Islet of Langerhans (tissue), 1 donor: Measurements from ENCODE around the gene DNAJB7.
A peak's percentile ranks its signal among the peaks of the same experiment; 100 is the strongest.
"Not testable (repeated sequence)": the region's sequence is repeated elsewhere in the genome, so short reads cannot be mapped to it uniquely, and the experiment has no call there.

Experiments
- FAIRE-seq: peaks from one replicate; lab custom pipeline; 2011; peaks lifted over from hg19 to GRCh38; lab: Jason Lieb, UNC

DNAJB7 gene

GRCh38 chr22:40862013-40862412 lies at the start of gene DNAJB7:
TSS of gene DNAJB7 (minus strand) at chr22:40862113. CDS start at chr22:40861994, 119 bp downstream.
- no peak for FAIRE-seq

- FAIRE-seq = no peak
Measured at GRCh38 chr22:40908895-40909294, 47.0 kb upstream of the DNAJB7 start.

- no peak for FAIRE-seq
Measured at GRCh38 chr22:40904101-40904500, 42.2 kb upstream of the DNAJB7 start.

GRCh38 chr22:40898850-40899357 lies 37.0 kb upstream of the DNAJB7 start:
- FAIRE-seq = peak; percentile 94

GRCh38 chr22:40894417-40894816 lies 32.5 kb upstream of the DNAJB7 start:
- no peak for FAIRE-seq

- FAIRE-seq = no peak
Measured at GRCh38 chr22:40890881-40891280, 29.0 kb upstream of the DNAJB7 start.

GRCh38 chr22:40889116-40889515 lies 27.2 kb upstream of the DNAJB7 start:
- FAIRE-seq = no peak

DNA sequence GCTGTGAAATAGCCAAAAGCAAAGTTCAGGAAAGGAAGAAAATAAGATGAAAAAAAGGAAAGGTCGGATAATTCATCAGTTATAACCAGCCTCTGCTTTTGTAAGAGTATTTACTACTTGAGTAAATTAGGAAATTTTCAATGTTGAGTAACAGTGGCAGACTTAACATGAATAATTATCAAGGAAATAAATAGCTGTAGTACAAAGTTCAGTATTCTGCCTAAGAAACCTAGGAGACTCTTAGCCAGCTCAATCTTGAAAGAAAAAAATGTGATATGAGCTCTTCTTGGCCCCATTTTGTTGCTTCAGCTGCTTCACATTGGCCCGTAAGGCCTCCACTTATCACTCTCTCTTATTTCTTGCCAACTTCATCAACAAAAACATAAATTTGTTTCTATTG lies 17.0 kb upstream of the DNAJB7 start:
- no peak for FAIRE-seq

GRCh38 chr22:40877488-40877887 lies 15.6 kb upstream of the DNAJB7 start:
- no peak for FAIRE-seq

GRCh38 chr22:40876907-40877306 lies 15.0 kb upstream of the DNAJB7 start:
- no peak for FAIRE-seq

- no peak for FAIRE-seq
Measured at GRCh38 chr22:40875111-40875510, 13.2 kb upstream of the DNAJB7 start.

DNA sequence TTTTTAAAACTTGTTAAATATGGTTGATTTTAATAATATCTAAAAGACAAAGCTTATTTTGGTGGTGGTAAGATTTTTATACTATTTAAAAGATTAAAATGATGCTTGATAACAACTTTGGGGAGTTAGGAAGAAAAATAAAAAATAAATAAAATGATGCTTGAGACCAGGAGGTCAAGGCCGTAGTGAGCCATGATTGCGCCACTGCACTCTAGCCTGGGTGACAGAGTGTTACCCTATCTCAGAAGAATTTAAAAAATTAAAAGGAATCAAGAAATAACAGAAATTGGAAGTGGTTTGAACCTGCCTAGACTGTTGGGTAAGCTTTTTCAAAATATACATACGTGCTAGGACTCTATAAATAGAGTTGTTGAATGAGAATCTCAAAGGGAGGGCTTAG lies 12.1 kb upstream of the DNAJB7 start:
- no peak for FAIRE-seq

- not testable (repeated sequence) for FAIRE-seq
Measured at GRCh38 chr22:40868379-40868778, 6.5 kb upstream of the DNAJB7 start.

GRCh38 chr22:40867109-40867508 lies 5.2 kb upstream of the DNAJB7 start:
- no peak for FAIRE-seq

DNA sequence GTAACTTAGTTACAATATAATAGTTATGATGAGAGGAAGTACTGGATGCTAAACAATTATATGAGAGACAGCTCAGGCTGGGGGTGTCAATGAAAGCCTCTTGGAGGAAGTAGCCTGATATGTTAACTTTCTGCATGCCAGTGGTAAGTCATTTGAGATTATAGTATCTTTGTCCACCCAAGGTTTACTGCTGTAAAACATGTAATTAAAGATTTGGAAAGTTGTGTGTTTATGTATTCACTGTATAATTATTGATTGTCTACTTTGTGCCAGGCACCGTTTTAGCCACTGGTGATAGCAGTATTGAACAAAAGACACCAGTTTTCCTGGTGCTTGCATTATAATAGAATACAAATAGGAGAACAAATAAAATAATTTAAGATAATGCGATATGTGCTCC lies 624 bp upstream of the DNAJB7 start:
- FAIRE-seq = no peak

GRCh38 chr22:40857309-40857855 lies 4.5 kb downstream of the DNAJB7 start:
- no peak for FAIRE-seq

DNA sequence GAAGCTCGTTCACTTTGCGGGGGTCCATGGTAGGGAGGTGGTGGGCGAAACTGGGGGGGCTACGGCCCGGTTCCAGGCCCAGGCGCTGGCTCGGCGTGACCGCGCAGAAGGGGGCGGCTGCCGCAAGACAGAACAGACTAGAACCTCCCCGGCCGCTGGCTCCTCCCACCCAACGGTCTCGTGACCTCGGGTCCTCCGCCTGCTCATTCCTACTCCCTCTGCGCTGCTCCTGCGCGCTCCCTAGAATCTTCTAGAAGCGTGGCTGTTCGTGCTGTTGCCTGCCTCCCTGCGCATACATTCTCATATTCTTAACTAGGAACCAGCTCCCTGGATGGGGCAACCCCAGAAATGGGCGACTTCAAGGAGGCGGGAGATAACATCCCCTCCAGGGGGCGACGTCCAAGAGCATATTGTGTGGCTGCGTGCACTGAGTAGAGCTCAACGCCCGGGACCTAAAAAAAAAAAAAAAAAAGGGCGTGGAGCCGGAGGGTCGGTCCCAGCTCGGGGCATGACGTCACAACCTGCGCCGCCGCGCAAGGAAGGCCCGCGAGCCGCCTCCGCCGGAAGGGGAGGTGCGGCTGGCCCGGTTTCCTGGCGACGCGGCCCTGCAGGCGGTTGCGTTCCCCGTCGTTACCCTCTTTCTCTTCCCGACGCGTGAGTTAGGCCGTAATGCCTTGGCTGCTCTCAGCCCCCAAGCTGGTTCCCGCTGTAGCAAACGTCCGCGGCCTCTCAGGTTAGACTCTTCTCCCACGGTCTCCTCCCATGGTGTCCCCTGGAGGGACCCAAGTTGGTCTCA lies 5.2 kb downstream of the DNAJB7 start, which contains the start of the genes ST13 and XPNPEP3:
TSS of gene ST13 (minus strand) at position 127 of the 796 bp plus-strand sequence. CDS start at position 28, 99 bp downstream.
TSS of gene XPNPEP3 (plus strand) at position 636 of the 796 bp plus-strand sequence. CDS start at position 670, 34 bp downstream.
- peak; percentile 69 for FAIRE-seq

DNA sequence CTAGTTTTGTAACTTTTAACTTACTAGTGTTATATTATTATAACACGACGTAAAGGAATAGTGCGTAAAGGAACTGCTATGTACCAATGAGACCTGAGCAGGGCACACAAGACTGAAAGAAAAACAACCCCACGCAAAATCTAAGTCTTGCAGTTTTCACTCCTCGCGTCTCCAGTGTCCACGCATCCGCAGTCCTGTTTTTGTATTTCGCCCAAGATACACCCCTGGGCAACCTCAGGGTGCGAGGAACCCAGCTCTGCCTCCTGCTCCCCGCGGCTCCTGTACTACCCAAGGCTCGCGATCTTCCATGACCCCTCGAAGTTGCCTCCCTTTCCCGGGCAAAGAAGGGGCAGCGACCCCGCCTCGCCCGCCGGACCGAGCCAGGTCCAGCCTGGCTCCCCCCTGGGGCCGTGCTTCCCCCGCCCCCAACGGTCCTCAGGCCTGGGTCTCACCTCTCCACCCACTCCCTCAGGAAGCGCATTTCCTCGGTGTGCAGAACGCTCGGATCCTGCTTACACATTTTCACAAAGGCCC lies 5.9 kb downstream of the DNAJB7 start:
- no peak for FAIRE-seq

DNA sequence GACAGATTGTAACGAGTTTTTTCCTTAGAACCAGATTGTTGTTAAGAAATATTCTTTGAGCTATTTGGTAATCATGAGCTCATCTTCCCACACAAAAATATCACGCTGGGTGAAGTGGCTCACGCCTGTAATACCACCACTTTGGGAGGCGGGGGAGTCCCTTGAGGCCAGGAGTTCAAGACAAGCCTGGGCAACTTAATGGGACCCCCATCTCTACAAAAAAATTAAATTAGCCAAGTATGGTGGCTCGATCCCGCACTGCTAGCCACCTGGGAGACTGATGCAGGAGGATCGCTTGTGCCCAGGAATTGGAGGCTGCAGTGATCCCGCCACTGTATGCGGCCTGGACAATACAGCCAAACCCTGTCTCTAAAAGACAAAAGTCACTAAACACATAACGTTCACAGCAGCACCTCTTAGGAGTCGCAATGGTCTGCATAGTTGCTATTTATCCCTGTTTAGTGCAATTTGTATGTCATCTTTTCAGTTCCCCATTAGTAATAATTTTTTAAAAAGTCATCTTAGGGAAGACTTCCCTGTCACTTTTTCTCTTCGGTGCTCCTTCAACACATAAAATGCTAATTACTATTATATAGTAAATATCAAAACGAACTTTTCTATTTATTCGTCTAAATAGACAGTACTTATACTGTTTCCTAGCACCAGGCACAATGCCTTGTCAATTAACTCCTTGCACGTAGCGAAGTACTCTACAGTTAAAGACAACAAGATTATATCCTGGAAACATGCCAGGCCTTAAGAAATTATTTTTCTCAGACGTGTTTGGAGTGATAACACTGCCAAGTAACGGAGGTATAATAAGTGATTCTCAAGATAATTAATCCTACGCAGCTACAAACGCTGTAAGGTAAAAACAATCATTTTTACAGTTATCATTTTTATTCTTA lies 6.6 kb downstream of the DNAJB7 start:
- no peak for FAIRE-seq

GRCh38 chr22:40853961-40854360 lies 8.0 kb downstream of the DNAJB7 start:
- no peak for FAIRE-seq

DNA sequence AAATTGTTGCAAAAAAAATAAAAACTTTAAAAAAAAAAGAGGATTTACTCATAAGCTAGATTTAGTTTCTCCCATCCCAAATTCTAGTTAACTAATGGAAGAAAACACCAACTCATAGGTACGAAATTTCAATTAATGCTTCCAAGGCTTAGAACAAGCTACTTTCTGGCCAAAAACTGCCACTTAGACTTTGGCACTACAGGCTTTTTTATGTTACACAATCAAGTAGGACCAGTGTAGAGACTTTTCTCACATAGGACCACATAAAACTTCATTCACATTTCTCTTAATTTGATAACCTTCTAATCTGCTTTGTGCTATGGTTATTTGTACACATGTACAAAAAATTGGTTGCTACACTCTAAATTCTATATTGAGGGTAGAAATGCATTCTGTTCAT lies 8.6 kb downstream of the DNAJB7 start:
- no peak for FAIRE-seq

DNA sequence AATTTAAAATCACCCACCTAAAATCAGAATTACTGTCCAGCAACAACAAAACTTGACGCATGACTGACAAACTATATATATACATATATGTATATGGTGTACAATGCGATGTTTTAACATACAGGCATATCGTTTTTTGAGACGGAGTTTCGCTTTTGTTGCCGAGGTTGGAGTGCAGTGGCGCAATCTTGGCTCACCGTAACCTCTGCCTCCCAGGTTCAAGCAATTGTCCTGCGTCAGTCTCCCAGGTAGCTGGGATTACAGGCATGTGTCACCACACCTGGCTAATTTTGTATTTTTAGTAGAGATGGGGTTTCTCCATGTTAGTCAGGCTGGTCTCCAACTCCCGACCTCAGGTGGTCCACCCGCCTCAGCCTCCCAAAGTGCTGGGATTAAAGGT lies 16.1 kb downstream of the DNAJB7 start:
- not testable (repeated sequence) for FAIRE-seq
